ENCODE data around the gene PLLP. TPM values are rescaled to one million over a fixed set of nuclear protein-coding genes. Genes with fewer than 3 reads are reported as not detected.

PLLP gene
- total and polyA plus RNA-seq, 7 experiments from 2014 or later: 0.36 to 26.0 (median 8.0) TPM

DNA sequence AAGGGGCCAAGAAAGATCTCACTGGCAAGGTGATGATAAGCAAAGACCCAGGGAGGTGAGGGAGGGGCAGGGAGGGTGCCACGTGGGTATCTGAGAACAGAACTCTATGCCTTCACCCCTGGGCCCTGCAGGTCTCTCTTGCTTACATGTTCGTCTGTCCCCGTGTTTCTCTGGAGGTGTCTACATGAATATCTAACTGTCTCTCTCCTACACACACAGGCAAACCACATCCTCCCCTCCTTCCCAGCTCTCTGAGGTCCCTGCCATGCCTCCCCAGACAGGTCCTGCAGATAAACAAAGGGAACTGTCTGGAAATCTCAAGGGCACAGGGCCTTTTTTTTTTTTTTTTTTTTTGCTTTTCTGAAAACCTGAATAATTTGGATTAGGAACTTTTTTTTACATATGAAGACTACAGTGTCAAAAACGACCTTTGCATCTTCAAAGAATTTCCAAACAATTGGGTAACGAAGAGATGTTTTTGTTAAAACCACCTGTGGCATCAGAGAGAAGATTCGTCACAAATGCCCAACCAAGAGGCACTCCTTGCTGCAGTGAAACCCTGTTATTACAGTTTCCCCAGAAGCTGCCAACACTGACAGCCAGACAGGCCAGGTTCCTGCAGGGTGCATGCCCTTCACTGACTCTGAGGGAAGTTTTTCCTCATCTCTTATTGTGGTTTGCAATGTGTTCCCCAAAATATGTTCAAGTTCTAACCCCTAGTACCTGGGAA is 17.8 kb downstream of the PLLP start:
- H3K9me3 Mint-ChIP-seq: no peaks in the 10 kb centered on the region
- CTCF ChIA-PET: interaction anchor here (0.6 to 1.7 kb wide), 4 partner anchors 29 to 563 kb away, joined by 3 to 4 read pairs (median 3); no protein-coding TSS in a partner anchor
- H3K27ac ChIP-seq (ENCODE audit: low read depth, low read length): peak overlapping the region; percentile 74
- H3K36me3 ChIP-seq (ENCODE audit: control insufficient read depth in 2 of 3, insufficient read depth in 3 of 3, low read length in 3 of 3): no peaks in the 10 kb centered on the region
- H3K4me3 ChIP-seq (ENCODE audit: low read length): peak overlapping the region; percentile 39
- ATAC-seq (peak; percentile 86), DNase-seq (peak in 7 of 9 donors; percentile 76 to 87 (median 85))
- H3K36me3 Mint-ChIP-seq: no peaks in the 10 kb centered on the region
- peak overlapping the region; percentile 63 to 81 (median 74) for H3K4me3 Mint-ChIP-seq
- H3K27ac Mint-ChIP-seq: peak overlapping the region; percentile 36 to 99 (median 97)
- POLR2A ChIA-PET: interaction anchor here (0.6 to 5.4 kb wide), 15 partner anchors 10 to 198 kb away, joined by 3 to 36 read pairs (median 4); partner anchors contain the start of genes ARL2BP, PLLP, PSME3IP1 and RSPRY1
- no peaks in the 10 kb centered on the region for H3K9me3 ChIP-seq (ENCODE audit: control insufficient read depth in 2 of 3, low read length in 3 of 3)
- peaks cover 22 to 58% (median 50%) of the 10 kb centered on the region in 7 donors for H3K4me1 Mint-ChIP-seq
- intact Hi-C loops (cut with micrococcal nuclease): loop anchor here in 1 of 2 donors (1.0 to 2.0 kb wide), 4 partner anchors 11 to 34 kb away; partner anchors contain the start of genes ARL2BP and PLLP
- H3K27me3 Mint-ChIP-seq: no peaks in the 10 kb centered on the region
- peaks cover 14 to 50% of the 10 kb centered on the region in 2 donors for H3K4me1 ChIP-seq (ENCODE audit: control insufficient read depth in 2 of 2, insufficient read depth in 2 of 2, low read length in 2 of 2)
- no peaks in the 10 kb centered on the region for H3K27me3 ChIP-seq (ENCODE audit: control insufficient read depth in 2 of 2, insufficient read depth in 2 of 2, low read length in 2 of 2)

DNA sequence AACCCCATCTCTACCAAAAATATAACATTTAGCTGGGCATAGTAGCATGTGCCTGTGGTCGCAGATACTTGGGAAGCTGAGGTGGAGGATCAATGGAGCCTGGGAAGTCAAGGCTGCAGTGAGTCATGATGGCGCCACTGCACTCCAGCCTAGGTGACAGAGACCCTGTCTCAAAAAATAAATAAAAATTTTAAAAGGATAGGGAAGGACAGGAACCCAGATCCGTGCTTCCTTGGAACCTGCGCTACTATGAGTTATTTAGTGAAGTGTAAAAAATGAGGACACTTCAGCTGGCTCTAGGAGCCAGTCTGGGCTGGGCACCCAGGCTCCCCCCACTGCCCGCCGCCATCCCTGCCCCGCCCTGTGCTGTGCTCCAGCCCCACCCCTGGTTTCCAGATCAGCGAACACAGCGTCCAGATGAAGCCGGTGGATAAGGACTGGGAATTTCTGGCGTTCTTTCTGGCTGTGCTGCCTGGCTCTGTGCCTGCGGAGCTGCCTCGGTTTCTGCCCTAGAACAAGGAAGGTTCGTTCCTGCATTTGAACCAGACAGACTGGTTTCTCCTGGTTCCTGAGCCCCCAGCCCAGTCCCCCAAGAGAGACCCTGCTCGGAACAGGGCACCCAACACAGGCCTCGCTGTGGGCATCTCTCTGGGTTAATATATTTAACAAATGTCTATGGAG is 18.5 kb downstream of the PLLP start:
- no peaks in the 10 kb centered on the region for H3K9me3 ChIP-seq (ENCODE audit: control insufficient read depth in 2 of 3, low read length in 3 of 3)
- H3K4me1 Mint-ChIP-seq: peaks cover 22 to 58% (median 52%) of the 10 kb centered on the region in 7 donors
- no peaks in the 10 kb centered on the region for H3K27me3 ChIP-seq (ENCODE audit: control insufficient read depth in 2 of 2, insufficient read depth in 2 of 2, low read length in 2 of 2)
- CTCF ChIA-PET: interaction anchor here (0.6 to 1.7 kb wide), 4 partner anchors 14 to 562 kb away, joined by 3 to 4 read pairs (median 3); no protein-coding TSS in a partner anchor
- H3K27ac ChIP-seq (ENCODE audit: low read depth, low read length): peak overlapping the region; percentile 74
- DNase-seq: no peak
- no peaks in the 10 kb centered on the region for H3K36me3 ChIP-seq (ENCODE audit: control insufficient read depth in 2 of 3, insufficient read depth in 3 of 3, low read length in 3 of 3)
- intact Hi-C loops (cut with micrococcal nuclease): loop anchor here in 1 of 2 donors (2.0 kb wide), 1 partner anchor 19 kb away; the partner anchor contains the start of gene PLLP
- POLR2A ChIA-PET: interaction anchor here (0.8 to 5.4 kb wide), 9 partner anchors 9 to 151 kb away, joined by 3 to 36 read pairs (median 4); partner anchors contain the start of genes ARL2BP, PSME3IP1 and RSPRY1
- H3K27ac Mint-ChIP-seq: peak overlapping the region; percentile 36 to 99 (median 97)
- H3K4me3 ChIP-seq (ENCODE audit: low read length): peak overlapping the region; percentile 39
- H3K4me3 Mint-ChIP-seq: peak overlapping the region; percentile 63 to 81 (median 74)
- H3K4me1 ChIP-seq (ENCODE audit: control insufficient read depth in 2 of 2, insufficient read depth in 2 of 2, low read length in 2 of 2): peaks cover 14 to 50% of the 10 kb centered on the region in 2 donors
- ATAC-seq: no peak
- H3K9me3 Mint-ChIP-seq: no peaks in the 10 kb centered on the region
- H3K36me3 Mint-ChIP-seq: no peaks in the 10 kb centered on the region
- H3K27me3 Mint-ChIP-seq: no peaks in the 10 kb centered on the region

DNA sequence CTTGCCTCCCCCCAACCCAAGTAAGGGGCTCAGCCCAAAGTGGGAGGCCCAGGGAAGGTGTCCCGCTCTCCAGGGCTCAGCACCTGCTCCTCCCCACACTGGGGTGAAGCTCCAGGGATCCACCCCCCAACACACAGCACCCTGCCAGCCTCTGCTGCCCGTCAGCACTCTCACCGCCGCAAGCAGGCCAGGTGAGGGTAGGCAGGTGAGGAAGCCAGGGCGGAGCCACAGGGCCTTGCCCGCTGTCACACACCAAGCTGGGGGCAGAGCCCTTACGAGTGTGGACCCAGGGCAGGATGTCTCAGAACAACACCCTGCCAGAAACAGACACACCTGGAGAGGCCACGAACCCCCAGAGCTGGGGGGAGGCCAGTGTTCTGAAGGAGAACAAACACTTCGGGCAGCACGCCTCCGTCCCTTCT is 19.5 kb downstream of the PLLP start:
- CTCF ChIA-PET: interaction anchor here (1.0 to 1.3 kb wide), 2 partner anchors 15 to 152 kb away, joined by 3 read pairs; no protein-coding TSS in a partner anchor

DNA sequence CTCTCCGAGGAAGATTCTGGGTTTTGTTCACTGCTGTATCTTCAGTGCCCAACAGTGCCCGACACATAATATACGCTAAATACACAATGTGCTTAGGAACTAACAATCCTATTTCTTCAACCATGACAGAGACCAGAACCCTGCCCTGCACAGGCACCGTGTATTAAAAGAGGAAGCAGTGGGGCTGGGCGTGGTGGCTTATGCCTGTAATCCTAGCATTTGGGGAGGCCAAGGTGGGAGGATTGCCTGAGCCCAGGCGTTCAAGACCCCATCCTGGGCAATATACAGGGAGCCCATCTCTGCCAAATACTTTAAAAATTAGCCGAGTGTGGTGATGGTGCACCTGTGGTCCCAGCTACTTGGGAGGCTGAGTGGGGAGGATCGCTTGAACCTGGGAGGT is 20.1 kb downstream of the PLLP start:
- POLR2A ChIA-PET: interaction anchor here (1.3 to 5.4 kb wide), 3 partner anchors 12 to 18 kb away, joined by 3 to 36 read pairs (median 35); partner anchors contain the start of gene ARL2BP
- H3K4me1 ChIP-seq (ENCODE audit: control insufficient read depth in 2 of 2, insufficient read depth in 2 of 2, low read length in 2 of 2): peaks cover 14 to 56% of the 10 kb centered on the region in 2 donors

More for the DNA sequence above, 19.5 kb downstream of the PLLP start:
- Histone ChIP-seq H3K4me3 (ENCODE audit: low read length) (no peak overlapping the region), H3K36me3 (ENCODE audit: control insufficient read depth in 2 of 3, insufficient read depth in 3 of 3, low read length in 3 of 3) (no peaks in the 10 kb centered on the region), H3K4me1 (ENCODE audit: control insufficient read depth in 2 of 2, insufficient read depth in 2 of 2, low read length in 2 of 2) (peaks cover 14 to 57% of the 10 kb centered on the region in 2 donors), H3K27ac (ENCODE audit: low read depth, low read length) (peak overlapping the region; percentile 74), H3K9me3 (ENCODE audit: control insufficient read depth in 2 of 3, low read length in 3 of 3) (no peaks in the 10 kb centered on the region), H3K27me3 (ENCODE audit: control insufficient read depth in 2 of 2, insufficient read depth in 2 of 2, low read length in 2 of 2) (no peaks in the 10 kb centered on the region)
- Mint-ChIP-seq H3K27ac (peak overlapping the region in 8 of 9 donors; percentile 94 to 99 (median 98)), H3K9me3 (no peaks in the 10 kb centered on the region), H3K27me3 (no peaks in the 10 kb centered on the region), H3K4me3 (peak overlapping the region in 8 of 10 donors; percentile 6 to 77 (median 57)), H3K36me3 (no peaks in the 10 kb centered on the region), H3K4me1 (peaks cover 20 to 66% (median 62%) of the 10 kb centered on the region in 7 donors)
- ATAC-seq (peak; percentile 10), DNase-seq (peak in 4 of 9 donors; percentile 28 to 42 (median 38))
- intact Hi-C loops (cut with micrococcal nuclease): no loop called here
- POLR2A ChIA-PET: interaction anchor here (1.3 to 5.4 kb wide), 3 partner anchors 12 to 19 kb away, joined by 3 to 36 read pairs (median 35); partner anchors contain the start of gene ARL2BP

DNA sequence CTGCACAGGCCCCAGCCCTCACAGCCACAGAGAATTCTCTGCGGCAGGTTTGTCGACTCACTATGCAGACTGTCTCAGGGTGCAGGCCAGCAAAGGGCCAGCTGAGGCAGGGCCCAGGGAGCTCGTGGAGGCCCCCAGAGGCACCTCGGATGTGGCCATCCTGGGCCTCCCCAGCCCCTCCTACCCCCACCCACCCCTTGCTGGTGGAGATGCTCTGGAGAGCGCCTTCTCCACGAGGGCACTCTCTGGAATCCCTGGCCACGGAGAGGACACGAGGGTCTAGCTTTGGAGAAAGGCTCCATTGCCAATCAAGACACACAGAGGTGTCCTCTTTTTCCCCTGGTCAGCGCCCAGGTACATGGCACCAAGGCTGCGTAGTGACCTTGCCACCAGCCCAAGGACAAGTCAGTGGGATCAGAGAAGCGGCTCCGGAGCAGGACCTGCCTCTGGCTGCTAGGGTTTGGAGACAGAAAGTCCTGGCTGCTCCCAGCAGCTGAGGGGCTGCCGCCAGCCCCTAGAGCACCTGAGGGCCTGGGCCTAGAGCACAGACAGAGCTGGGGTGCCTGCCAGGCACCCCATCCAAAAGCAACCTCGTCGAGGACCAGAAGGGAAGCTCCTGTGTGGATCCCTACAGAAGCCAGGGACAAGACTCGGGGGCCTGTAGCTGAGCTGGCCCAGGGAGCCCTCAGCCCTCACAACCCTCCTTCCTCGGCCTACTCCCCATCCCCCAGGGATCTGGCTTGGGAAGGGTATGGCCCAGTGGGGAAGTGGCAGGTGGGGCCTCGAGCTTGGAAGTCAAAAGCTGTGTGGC is 20.7 kb downstream of the PLLP start:
- H3K4me3 Mint-ChIP-seq: peak overlapping the region in 1 of 10 donors; percentile 16
- no peaks in the 10 kb centered on the region for H3K36me3 ChIP-seq (ENCODE audit: control insufficient read depth in 2 of 3, insufficient read depth in 3 of 3, low read length in 3 of 3)
- H3K27me3 ChIP-seq (ENCODE audit: control insufficient read depth in 2 of 2, insufficient read depth in 2 of 2, low read length in 2 of 2): no peaks in the 10 kb centered on the region
- H3K9me3 Mint-ChIP-seq: no peaks in the 10 kb centered on the region
- no peaks in the 10 kb centered on the region for H3K36me3 Mint-ChIP-seq
- H3K9me3 ChIP-seq (ENCODE audit: control insufficient read depth in 2 of 3, low read length in 3 of 3): no peaks in the 10 kb centered on the region
- ChIA-PET POLR2A (interaction anchor here (1.0 to 5.4 kb wide), 6 partner anchors 13 to 21 kb away, joined by 3 to 36 read pairs (median 6); partner anchors contain the start of genes ARL2BP and PLLP), CTCF (interaction anchor here (0.6 to 0.7 kb wide), 2 partner anchors 8 to 17 kb away, joined by 3 to 4 read pairs; no protein-coding TSS in a partner anchor)
- H3K27ac ChIP-seq (ENCODE audit: low read depth, low read length): peak overlapping the region; percentile 32
- H3K4me1 ChIP-seq (ENCODE audit: control insufficient read depth in 2 of 2, insufficient read depth in 2 of 2, low read length in 2 of 2): peaks cover 14 to 50% of the 10 kb centered on the region in 2 donors
- H3K4me1 Mint-ChIP-seq: peaks cover 20 to 68% (median 55%) of the 10 kb centered on the region in 7 donors
- peak overlapping the region in 8 of 9 donors; percentile 59 to 97 (median 88) for H3K27ac Mint-ChIP-seq
- H3K4me3 ChIP-seq (ENCODE audit: low read length): no peak overlapping the region
- no peak for ATAC-seq
- H3K27me3 Mint-ChIP-seq: no peaks in the 10 kb centered on the region
- intact Hi-C loops (cut with micrococcal nuclease): no loop called here
- DNase-seq: no peak

More for the DNA sequence above, 20.1 kb downstream of the PLLP start:
- no peaks in the 10 kb centered on the region for H3K9me3 ChIP-seq (ENCODE audit: control insufficient read depth in 2 of 3, low read length in 3 of 3)
- H3K36me3 ChIP-seq (ENCODE audit: control insufficient read depth in 2 of 3, insufficient read depth in 3 of 3, low read length in 3 of 3): no peaks in the 10 kb centered on the region
- ATAC-seq: no peak
- Mint-ChIP-seq H3K36me3 (no peaks in the 10 kb centered on the region), H3K27ac (peak overlapping the region in 8 of 9 donors; percentile 59 to 97 (median 84)), H3K4me1 (peaks cover 20 to 70% (median 61%) of the 10 kb centered on the region in 7 donors), H3K27me3 (no peaks in the 10 kb centered on the region), H3K4me3 (peak overlapping the region in 2 of 10 donors; percentile 16 to 29), H3K9me3 (no peaks in the 10 kb centered on the region)
- H3K4me3 ChIP-seq (ENCODE audit: low read length): no peak overlapping the region
- peak overlapping the region; percentile 32 for H3K27ac ChIP-seq (ENCODE audit: low read depth, low read length)
- DNase-seq: no peak
- intact Hi-C loops (cut with micrococcal nuclease): no loop called here
- CTCF ChIA-PET: interaction anchor here (0.6 to 1.0 kb wide), 3 partner anchors 9 to 153 kb away, joined by 3 to 4 read pairs (median 3); no protein-coding TSS in a partner anchor
- no peaks in the 10 kb centered on the region for H3K27me3 ChIP-seq (ENCODE audit: control insufficient read depth in 2 of 2, insufficient read depth in 2 of 2, low read length in 2 of 2)
